COLO668 (cell line): ENCODE measurements around the gene IL32.
A peak's percentile ranks its signal among the peaks of the same experiment; 100 is the strongest.
"Not testable (repeated sequence)": the region's sequence is repeated elsewhere in the genome, so short reads cannot be mapped to it uniquely, and the experiment has no call there.

Experiments used
- DNase-seq: peaks from one replicate; lab custom pipeline; 2025; ENCODE audit not compliant: unreplicated experiment; lab: John Stamatoyannopoulos, UW

Gene IL32

DNA sequence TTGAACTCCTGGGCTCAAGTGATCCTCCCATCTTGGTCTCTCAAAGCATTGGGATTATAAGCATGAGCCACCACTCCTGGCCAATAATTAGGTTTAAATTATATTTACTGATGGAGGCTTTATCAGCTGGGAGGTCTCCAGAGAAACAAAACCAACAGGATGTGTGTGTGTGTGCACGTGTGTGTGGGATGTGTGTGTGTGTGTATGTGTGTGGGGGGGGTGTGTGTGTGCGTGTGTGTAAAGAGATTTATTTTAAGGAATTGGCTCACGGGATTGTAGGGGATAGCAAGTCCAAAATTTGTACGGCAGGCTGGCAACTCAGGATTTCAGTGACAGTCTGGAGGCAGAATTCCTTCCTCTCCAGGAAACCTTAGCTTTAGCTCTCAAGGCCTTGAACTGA lies 14.4 kb upstream of the IL32 start:
- DNase-seq = no peak

DNA sequence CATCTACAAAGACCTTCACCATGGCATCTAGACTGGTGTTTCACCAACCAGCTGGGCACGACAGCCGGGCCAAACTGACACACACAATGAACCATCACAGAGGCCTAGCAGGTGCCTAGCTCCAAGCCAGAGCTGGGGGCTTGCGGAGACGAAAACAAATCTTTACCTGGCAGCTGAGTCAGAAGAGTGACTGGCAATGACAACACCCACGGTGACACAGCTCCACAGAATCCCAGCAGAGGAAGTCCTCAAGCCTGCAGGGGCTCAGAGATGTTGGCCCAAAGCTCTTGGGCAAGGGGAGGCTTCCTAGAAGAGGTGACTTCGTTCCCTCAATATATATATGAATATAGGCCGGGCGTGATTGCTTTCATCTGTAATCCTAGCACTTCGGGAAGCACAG lies 13.9 kb upstream of the IL32 start:
- DNase-seq = no peak

DNA sequence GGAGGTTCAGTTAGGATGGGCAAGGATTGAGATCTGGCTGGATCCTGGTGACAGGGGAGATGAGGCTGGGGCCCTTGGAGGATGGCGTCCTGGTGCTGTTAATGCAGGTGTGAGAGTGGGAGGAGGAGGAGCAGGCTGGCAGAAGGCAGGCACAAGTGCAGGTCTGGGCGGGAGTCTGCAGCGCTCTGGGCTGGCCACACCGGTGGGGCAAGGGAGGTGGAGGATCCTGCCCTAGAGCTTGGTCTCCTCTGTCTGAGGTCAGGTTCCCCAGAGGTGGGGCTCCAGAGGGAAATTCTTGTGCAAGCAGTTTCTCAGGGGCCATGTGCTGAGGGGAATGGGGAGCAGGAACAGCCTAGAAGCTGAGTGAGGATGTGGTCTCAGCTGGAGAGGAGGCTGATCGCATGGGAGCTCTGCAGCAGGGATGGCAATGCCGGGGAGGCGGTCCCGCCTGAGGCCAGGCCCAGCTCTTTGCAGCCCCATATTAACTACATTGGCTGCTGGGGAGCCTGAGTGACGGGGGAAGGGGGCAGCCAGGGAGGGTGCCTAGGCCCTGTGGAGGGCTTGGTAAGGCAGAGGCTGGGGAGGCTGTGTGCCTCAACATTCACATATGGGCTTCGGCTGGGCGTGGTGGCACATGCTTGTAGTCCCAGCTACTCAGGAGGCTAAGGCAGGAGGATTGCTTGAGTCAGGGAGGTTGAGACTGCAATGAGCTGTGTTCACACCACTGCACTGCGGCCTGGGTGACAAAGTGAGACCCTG lies 12.7 kb upstream of the IL32 start:
- DNase-seq = not testable (repeated sequence)

DNA sequence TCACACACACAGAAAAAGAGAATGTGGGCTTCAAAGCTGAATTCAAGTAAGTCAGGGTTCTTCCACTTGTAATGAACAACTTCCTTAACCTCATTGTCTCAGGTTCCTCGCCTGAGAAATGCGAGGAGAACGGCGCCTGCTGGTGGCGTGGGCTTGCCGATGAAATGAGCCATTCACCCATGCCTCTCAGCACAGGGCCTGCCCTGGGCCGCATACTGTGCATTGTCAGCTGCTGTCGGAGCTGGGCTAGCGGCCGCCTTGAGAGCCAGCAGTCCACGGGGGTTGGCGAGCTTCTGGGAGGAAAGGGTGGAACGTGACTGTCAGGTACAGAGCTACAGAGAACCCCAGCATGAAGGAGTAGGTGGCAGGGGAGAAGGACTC lies 12.1 kb upstream of the IL32 start:
- DNase-seq = not testable (repeated sequence)

DNA sequence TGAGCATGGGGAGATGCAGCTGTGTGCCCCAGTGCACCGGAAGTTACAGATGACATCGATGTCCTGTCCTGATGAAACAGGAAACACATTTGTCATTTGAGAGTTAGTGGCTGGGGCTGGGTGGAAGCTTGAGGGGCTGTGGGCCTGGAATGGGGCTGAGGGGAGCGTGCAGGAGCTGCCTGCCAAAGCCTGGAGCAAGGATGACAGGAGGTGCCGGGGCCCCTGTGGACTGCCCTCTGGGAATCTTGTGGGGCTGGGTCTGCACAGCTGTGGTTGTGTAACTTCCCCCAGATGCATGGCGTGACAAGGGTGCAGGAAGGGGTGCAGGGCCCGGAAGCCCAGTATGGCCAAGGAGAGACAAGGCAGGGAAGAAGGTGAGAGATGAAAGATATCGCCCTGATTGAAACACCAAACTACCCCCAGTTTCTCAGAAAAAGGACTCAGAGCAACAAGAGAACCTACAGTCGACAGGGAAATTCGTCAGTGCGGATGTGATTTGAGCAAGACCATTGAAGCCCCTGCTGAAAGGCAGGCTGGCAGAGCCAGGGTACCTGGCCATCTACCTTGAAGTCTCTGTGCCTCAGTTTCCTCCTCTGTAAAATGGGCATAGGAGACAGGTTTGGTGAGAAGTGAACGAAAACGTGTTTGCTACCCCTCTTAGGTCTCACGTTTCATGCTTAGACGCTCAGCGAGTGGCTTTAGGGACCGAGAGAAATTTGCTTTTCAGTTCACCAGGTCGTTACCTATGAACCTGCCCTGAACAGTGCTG lies 10.3 kb upstream of the IL32 start:
- DNase-seq = no peak

DNA sequence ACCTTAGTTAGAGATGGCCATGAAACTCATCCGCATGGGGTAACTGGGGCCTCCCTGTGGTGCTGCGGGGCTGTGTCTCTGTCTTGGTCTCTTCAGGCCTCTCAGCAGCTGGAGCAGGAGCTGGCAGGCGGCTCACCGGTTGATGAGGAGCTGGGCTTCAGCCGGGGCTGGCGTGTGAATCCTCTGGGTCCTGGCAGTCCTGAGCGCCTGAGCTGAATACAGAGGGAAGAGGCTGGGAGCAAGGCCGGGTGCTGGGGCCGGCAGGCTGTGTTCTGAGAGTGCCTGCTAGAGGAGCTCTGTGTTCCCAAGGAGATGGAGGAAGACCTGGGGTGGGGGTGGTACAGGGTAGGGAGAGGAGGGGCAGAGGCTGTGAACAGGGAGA lies 9.7 kb upstream of the IL32 start:
- not testable (repeated sequence) for DNase-seq

- no peak for DNase-seq
Measured at GRCh38 chr16:3056336-3057180, 8.9 kb upstream of the IL32 start.

- no peak for DNase-seq
Measured at GRCh38 chr16:3057181-3058138, 8.0 kb upstream of the IL32 start.

DNA sequence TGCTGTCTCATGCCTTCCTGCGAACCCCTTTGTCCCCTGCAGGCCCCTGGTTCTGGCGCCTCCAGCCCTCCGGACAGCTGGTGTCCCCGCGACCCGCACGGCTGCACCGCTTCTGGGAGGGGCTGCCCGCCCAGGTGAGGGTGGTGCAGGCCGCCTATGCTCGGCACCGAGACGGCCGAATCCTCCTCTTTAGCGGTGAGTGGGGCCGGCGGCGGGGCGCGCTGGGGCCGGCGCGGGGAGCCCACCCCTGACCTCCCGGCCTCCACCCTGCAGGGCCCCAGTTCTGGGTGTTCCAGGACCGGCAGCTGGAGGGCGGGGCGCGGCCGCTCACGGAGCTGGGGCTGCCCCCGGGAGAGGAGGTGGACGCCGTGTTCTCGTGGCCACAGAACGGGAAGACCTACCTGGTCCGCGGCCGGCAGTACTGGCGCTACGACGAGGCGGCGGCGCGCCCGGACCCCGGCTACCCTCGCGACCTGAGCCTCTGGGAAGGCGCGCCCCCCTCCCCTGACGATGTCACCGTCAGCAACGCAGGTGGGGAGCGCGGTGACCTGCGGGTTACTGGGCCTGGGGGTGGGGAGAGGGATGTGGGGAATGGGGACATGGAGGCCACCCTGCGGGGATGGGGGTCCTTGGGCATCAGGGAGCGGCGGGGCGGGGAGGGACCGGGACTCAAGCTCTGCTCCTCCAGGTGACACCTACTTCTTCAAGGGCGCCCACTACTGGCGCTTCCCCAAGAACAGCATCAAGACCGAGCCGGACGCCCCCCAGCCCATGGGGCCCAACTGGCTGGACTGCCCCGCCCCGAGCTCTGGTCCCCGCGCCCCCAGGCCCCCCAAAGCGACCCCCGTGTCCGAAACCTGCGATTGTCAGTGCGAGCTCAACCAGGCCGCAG lies 7.1 kb upstream of the IL32 start:
- DNase-seq = peak; percentile 31

- DNase-seq = peak; percentile 90
Measured at GRCh38 chr16:3059041-3059722, 6.3 kb upstream of the IL32 start.

DNA sequence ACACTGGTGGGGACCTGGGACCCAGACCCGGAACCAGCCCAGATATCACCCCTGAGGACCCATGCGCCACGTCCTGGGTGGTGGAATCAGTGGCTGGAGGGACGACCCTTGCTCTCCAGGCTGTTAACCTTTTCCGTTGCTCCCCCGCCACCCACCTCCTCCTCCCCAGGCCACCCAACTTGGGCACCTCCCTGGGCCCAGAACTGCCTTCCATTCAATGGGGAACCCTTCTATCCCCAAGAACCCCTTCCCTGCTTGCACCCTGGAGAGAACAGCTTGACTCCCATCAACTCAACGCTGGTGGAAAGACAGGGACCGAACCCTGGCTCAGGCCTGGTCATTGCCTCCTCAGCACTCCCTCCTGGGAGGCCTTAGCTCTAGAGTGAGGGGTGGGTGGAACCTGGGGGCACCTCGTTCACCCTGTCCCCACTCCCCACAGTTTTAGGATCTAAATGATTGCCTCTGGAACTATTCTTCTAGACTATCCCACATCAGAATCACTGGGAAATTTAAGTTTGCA lies 5.7 kb upstream of the IL32 start:
- DNase-seq = no peak

- DNase-seq = no peak
Measured at GRCh38 chr16:3060339-3061127, 4.9 kb upstream of the IL32 start.

- no peak for DNase-seq
Measured at GRCh38 chr16:3062553-3062952, 2.9 kb upstream of the IL32 start.

DNA sequence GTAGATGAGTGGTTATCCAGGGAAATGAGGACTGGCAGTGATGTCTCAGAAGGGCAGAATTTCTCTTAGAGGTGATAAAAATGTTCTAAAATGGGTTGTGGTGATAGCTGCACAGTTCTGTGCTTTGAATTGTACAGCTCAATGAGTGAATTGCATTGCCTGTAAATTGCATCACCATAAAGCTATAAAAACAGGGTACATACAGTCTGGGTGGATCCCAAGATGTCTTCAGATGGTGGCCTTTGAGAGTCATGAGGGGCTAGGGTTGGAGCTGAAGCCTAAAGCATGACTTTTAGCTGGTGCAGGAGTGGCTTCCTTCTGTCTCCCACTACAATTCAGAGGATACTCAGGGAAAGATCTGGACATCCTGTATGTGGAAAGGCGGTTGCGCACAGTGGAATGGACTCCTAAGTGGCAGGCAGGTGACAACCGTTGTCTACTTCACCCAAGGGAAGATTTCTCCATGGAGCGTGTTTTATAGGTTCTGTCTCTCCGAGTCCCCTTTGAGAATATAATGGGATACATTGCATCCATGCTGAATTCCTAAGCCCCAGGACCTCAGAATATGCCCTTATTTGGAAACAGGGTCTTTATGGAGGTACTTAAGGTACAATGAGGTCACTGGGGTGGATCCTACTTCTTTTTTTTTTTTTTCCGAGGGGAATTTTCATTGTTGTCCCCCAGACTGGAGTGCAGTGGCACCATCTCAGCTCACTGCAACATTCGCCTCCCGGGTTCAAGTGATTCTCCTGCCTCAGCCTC lies 1.6 kb upstream of the IL32 start:
- no peak for DNase-seq

- DNase-seq = peak; percentile 13
Measured at GRCh38 chr16:3065742-3066439, 451 bp downstream of the IL32 start.

DNA sequence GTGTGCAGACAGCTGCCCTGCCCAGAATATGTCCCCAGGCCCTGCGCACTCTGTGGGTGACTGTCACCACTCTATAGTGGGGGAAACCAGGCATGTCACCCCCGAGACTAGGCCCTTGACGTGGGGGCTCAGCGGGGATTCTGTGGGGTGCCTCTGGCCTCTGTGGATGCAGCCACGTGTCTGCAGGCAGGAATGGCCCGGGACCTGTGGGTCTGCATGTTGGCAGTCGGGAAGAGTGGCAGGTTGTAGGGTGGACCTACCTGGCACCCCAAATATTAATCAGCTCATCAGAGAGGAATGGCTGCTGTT lies 954 bp downstream of the IL32 start:
- DNase-seq = no peak

DNA sequence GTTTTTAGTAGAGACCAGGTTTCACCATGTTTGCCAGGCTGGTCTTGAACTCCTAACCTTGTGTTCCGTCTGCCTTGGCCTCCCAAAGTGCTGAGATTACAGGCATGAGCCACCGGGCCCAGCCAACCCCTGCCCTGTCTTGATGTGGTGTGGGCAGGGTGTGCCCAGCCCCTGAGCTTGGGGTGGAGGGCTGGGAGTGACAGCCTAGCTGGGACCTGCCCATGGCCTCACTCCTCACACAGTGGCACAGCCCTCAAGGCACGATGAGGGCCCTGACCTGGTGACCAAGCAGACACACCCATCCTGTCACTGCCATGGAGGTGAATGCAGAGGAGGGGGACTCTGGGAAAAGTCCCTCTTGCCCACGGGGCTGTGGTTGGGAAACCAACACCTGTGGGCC lies 3.0 kb downstream of the IL32 start:
- DNase-seq = no peak
